WTC11 (cell line): ENCODE data around the gene EMILIN3. TPM values are rescaled to one million over a fixed set of nuclear protein-coding genes. Genes with fewer than 3 reads are reported as not detected.

Experiments
- ATAC-seq: fragments of 200-7000 bp; cut with Tn5 transposase; 2 replicates; pipeline ENCODE4 v1.10.0; 2021; ENCODE audit warnings: mild to moderate bottlenecking, moderate library complexity
- CTCF ChIA-PET: fragments of 300-600 bp; sonication (Branson Sonifier 250); formaldehyde crosslinking; loops from one replicate; lab custom pipeline; 2021; ENCODE audit warnings: antibody characterized with exemption; lab: Charles Lee
- POLR2A ChIA-PET: fragments of 350-600 bp; sonication (Branson Sonifier 250); formaldehyde crosslinking; loops from one replicate; lab custom pipeline; 2021; ENCODE audit warnings: antibody characterized with exemption; lab: Charles Lee
- DNase-seq: peaks from one replicate; pipeline ENCODE4 v3.0.0; 2021; ENCODE audit warnings: low spot score
- H3K27ac Mint-ChIP-seq: 2 replicates; pipeline ENCODE4 v1.8.0; 2021; ENCODE audit warnings: mixed read lengths
- H3K27me3 Mint-ChIP-seq: 2 replicates; pipeline ENCODE4 v1.8.0; 2021; ENCODE audit warnings: low read depth, mild to moderate bottlenecking, moderate library complexity, mixed read lengths
- H3K36me3 Mint-ChIP-seq: 2 replicates; pipeline ENCODE4 v1.8.0; 2021; ENCODE audit warnings: mixed read lengths
- H3K4me1 Mint-ChIP-seq: 2 replicates; pipeline ENCODE4 v1.8.0; 2022; ENCODE audit warnings: mixed read lengths
- H3K4me3 Mint-ChIP-seq: 2 replicates; pipeline ENCODE4 v1.8.0; 2021; ENCODE audit warnings: mild to moderate bottlenecking, moderate library complexity, mixed read lengths
- H3K9me3 Mint-ChIP-seq: 2 replicates; pipeline ENCODE4 v1.8.0; 2021; ENCODE audit warnings: mixed read lengths
- AFF4 ChIP-seq: sonication (generic); formaldehyde crosslinking; IDR thresholded peaks from 2 replicates; pipeline ENCODE4 v1.8.1; 2023; ENCODE audit warnings: mild to moderate bottlenecking, missing genetic modification reagents, borderline replicate concordance
- ATF1 ChIP-seq: sonication (generic); formaldehyde crosslinking; IDR thresholded peaks from 2 replicates; pipeline ENCODE4 v1.8.1; 2023; ENCODE audit warnings: mild to moderate bottlenecking, moderate library complexity, missing genetic modification reagents
- ATF3 ChIP-seq: sonication (generic); formaldehyde crosslinking; conservative IDR thresholded peaks from 2 replicates; pipeline ENCODE4 v1.8.1; 2022; ENCODE audit warnings: mild to moderate bottlenecking, missing genetic modification reagents
- CREB1 ChIP-seq: sonication (generic); formaldehyde crosslinking; IDR thresholded peaks from 2 replicates; pipeline ENCODE4 v1.8.0; 2023; ENCODE audit warnings: mild to moderate bottlenecking, missing genetic modification reagents
- EMX1 ChIP-seq: fragments of 250-450 bp; sonication (Bioruptor Pico); IDR thresholded peaks from 2 replicates; pipeline ENCODE4 v1.8.0; 2021; ENCODE audit warnings: mild to moderate bottlenecking
- FOXJ3 ChIP-seq: sonication (generic); formaldehyde crosslinking; IDR thresholded peaks from 2 replicates; pipeline ENCODE4 v1.9.0; 2021; ENCODE audit warnings: missing genetic modification reagents, mild to moderate bottlenecking, borderline replicate concordance
- JUN ChIP-seq: sonication (generic); formaldehyde crosslinking; IDR thresholded peaks from 2 replicates; pipeline ENCODE4 v1.8.0; 2023; ENCODE audit warnings: mild to moderate bottlenecking, missing genetic modification reagents
- KAT7 ChIP-seq: sonication (generic); formaldehyde crosslinking; IDR thresholded peaks from 2 replicates; pipeline ENCODE4 v1.8.1; 2023; ENCODE audit warnings: missing genetic modification reagents, mild to moderate bottlenecking, borderline replicate concordance
- MXD4 ChIP-seq: fragments of 250-450 bp; sonication (Bioruptor Pico); IDR thresholded peaks from 2 replicates; pipeline ENCODE4 v1.8.0; 2021; ENCODE audit warnings: mild to moderate bottlenecking, moderate library complexity, borderline replicate concordance
- NFATC4 ChIP-seq: fragments of 250-450 bp; sonication (Bioruptor Pico); IDR thresholded peaks from 2 replicates; pipeline ENCODE4 v1.9.0; 2021; ENCODE audit warnings: mild to moderate bottlenecking
- NFYB ChIP-seq: sonication (generic); formaldehyde crosslinking; conservative IDR thresholded peaks from 2 replicates; pipeline ENCODE4 v1.8.0; 2022; ENCODE audit warnings: low read depth, missing genetic modification reagents
- NR2C2 ChIP-seq: sonication (generic); formaldehyde crosslinking; IDR thresholded peaks from 2 replicates; pipeline ENCODE4 v1.8.0; 2022; ENCODE audit warnings: mild to moderate bottlenecking, missing genetic modification reagents
- NR3C1 ChIP-seq: sonication (generic); formaldehyde crosslinking; conservative IDR thresholded peaks from 2 replicates; pipeline ENCODE4 v1.8.1; 2023; ENCODE audit warnings: low read depth, mild to moderate bottlenecking, missing genetic modification reagents
- RELA ChIP-seq: sonication (generic); formaldehyde crosslinking; IDR thresholded peaks from 2 replicates; pipeline ENCODE4 v1.8.1; 2022; ENCODE audit warnings: missing genetic modification reagents, mild to moderate bottlenecking, borderline replicate concordance
- RORB ChIP-seq: fragments of 250-450 bp; sonication (Bioruptor Pico); IDR thresholded peaks from 2 replicates; pipeline ENCODE4 v1.9.0; 2021; ENCODE audit warnings: mild to moderate bottlenecking
- ZBTB21 ChIP-seq: sonication (generic); formaldehyde crosslinking; IDR thresholded peaks from 2 replicates; pipeline ENCODE4 v1.8.1; 2023; ENCODE audit warnings: mild to moderate bottlenecking, missing genetic modification reagents, borderline replicate concordance
- ZNF219 ChIP-seq: sonication (generic); formaldehyde crosslinking; IDR thresholded peaks from 2 replicates; pipeline ENCODE4 v1.8.0; 2023; ENCODE audit warnings: missing genetic modification reagents, mild to moderate bottlenecking, borderline replicate concordance
- ZNF416 ChIP-seq: fragments of 250-450 bp; sonication (Bioruptor Pico); IDR thresholded peaks from 2 replicates; pipeline ENCODE4 v1.9.0; 2021; ENCODE audit warnings: mild to moderate bottlenecking, inconsistent platforms
- total RNA-seq: library from RNA; stranded (reverse); gene quantifications from 3 replicates; pipeline ENCODE4 v1.2.3, GENCODE V29; 2021
- TF ChIP-seq, protein P1 (sequence below): sonication (generic); formaldehyde crosslinking; IDR thresholded peaks from 2 replicates; pipeline ENCODE4 v1.8.1; 2022; ENCODE audit warnings: low read depth, missing genetic modification reagents, borderline replicate concordance
- TF ChIP-seq, protein P2 (sequence below): sonication (generic); formaldehyde crosslinking; IDR thresholded peaks from 2 replicates; pipeline ENCODE4 v1.8.1; 2023; ENCODE audit warnings: mild to moderate bottlenecking, missing genetic modification reagents

Gene EMILIN3
- total RNA-seq, 1 experiment from 2014 or later, result 5.5 TPM

- TF ChIP-seq RORB (CRISPR knock-in tag) (no peak), JUN (CRISPR knock-in tag) (no peak), ATF1 (CRISPR knock-in tag) (no peak)
- TF ChIP-seq, protein P1, sequence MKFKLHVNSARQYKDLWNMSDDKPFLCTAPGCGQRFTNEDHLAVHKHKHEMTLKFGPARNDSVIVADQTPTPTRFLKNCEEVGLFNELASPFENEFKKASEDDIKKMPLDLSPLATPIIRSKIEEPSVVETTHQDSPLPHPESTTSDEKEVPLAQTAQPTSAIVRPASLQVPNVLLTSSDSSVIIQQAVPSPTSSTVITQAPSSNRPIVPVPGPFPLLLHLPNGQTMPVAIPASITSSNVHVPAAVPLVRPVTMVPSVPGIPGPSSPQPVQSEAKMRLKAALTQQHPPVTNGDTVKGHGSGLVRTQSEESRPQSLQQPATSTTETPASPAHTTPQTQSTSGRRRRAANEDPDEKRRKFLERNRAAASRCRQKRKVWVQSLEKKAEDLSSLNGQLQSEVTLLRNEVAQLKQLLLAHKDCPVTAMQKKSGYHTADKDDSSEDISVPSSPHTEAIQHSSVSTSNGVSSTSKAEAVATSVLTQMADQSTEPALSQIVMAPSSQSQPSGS (CRISPR knock-in tag), result no peak
Measured at GRCh38 chr20:41408986-41409385, 42.4 kb upstream of the EMILIN3 start (continued).

- H3K4me3 Mint-ChIP-seq, result no peak overlapping the region
- H3K27ac Mint-ChIP-seq, result no peak overlapping the region
- peaks cover 72% of the 10 kb centered on the region for H3K36me3 Mint-ChIP-seq
- POLR2A ChIA-PET, result no interaction called here
- H3K4me1 Mint-ChIP-seq, result no peaks in the 10 kb centered on the region
- no peak for DNase-seq
- CTCF ChIA-PET, result interaction anchor here (0.6 to 1.4 kb wide), 2 partner anchors 21 to 550 kb away, joined by 3 read pairs; no protein-coding TSS in a partner anchor
- no peaks in the 10 kb centered on the region for H3K27me3 Mint-ChIP-seq
- no peak for ATAC-seq
- no peaks in the 10 kb centered on the region for H3K9me3 Mint-ChIP-seq
- TF ChIP-seq NFATC4 (CRISPR knock-in tag) (no peak), ZNF416 (CRISPR knock-in tag) (no peak), AFF4 (CRISPR knock-in tag) (no peak), ZBTB21 (CRISPR knock-in tag) (no peak), FOXJ3 (CRISPR knock-in tag) (no peak), NR3C1 (CRISPR knock-in tag) (no peak), MXD4 (no peak), RELA (CRISPR knock-in tag) (no peak), KAT7 (CRISPR knock-in tag) (no peak), ZNF219 (CRISPR knock-in tag) (no peak), NFYB (no peak), EMX1 (CRISPR knock-in tag) (no peak), CREB1 (CRISPR knock-in tag) (no peak)
- TF ChIP-seq, protein P2, sequence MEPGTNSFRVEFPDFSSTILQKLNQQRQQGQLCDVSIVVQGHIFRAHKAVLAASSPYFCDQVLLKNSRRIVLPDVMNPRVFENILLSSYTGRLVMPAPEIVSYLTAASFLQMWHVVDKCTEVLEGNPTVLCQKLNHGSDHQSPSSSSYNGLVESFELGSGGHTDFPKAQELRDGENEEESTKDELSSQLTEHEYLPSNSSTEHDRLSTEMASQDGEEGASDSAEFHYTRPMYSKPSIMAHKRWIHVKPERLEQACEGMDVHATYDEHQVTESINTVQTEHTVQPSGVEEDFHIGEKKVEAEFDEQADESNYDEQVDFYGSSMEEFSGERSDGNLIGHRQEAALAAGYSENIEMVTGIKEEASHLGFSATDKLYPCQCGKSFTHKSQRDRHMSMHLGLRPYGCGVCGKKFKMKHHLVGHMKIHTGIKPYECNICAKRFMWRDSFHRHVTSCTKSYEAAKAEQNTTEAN, result no peak
Measured at GRCh38 chr20:41408156-41408794, 41.7 kb upstream of the EMILIN3 start.

- Mint-ChIP-seq H3K36me3 (peaks cover 67% of the 10 kb centered on the region), H3K27me3 (no peaks in the 10 kb centered on the region), H3K4me1 (no peaks in the 10 kb centered on the region), H3K27ac (no peak overlapping the region), H3K4me3 (no peak overlapping the region), H3K9me3 (no peaks in the 10 kb centered on the region)
- ChIA-PET POLR2A (no interaction called here), CTCF (interaction anchor here (0.6 kb wide), 1 partner anchor 549 kb away, joined by 3 read pairs; no protein-coding TSS in a partner anchor)
- TF ChIP-seq NR2C2 (CRISPR knock-in tag) (no peak), ATF3 (CRISPR knock-in tag) (no peak), ZBTB21 (CRISPR knock-in tag) (no peak)
- DNase-seq (no peak), ATAC-seq (no peak)
Measured at GRCh38 chr20:41407607-41408006, 41.0 kb upstream of the EMILIN3 start.
